ENCODE measurements around the gene ACSF3. TPM values are rescaled to one million over a fixed set of nuclear protein-coding genes. Genes with fewer than 3 reads are reported as not detected.
A peak's percentile ranks its signal among the peaks of the same experiment; 100 is the strongest.

ACSF3 gene
- 31.7 TPM for total RNA-seq
- long read RNA-seq, full-length matches to known transcripts: 40 of 57 reads
- long read RNA-seq, partial matches to known transcripts: 6 of 57 reads
- long read RNA-seq, other reads (novel, unspliced or antisense): 11 of 57 reads

DNA sequence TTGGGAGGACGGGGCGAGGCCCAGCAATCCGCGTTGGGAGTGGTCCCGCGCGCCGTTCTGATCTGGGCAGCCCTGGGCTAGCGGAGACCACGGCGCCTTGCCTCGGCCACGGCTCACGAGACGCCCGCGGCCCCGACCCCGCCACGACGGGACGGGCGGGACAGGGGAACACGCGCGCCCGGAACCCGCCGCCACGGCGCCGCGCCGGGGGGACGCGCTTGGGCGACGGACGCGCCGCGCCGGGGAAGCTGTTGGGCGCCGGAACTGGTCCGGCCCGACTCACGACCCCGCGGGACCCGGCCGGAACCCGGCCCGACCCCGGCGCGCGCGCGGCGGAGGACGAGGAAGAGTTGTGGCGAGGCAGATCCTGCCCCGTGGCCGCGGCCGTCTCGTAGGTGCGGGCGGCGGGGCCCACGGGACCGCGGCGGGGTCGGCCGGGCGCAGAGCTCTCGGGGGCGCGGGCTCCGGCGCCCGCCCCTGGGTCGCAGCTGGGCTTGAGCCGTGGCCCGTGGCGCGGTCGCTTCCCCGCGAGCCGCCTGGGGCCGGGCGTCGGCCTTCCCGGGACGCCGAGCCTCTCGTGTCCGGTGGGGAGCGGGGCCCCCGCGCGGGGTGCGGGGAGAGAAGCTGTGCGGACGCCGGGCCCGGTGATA, at the start of gene ACSF3:
TSS of gene ACSF3 (plus strand) at position 251 of the 650 bp plus-strand sequence. CDS start 6,830 bp downstream, outside the sequence.
- Histone ChIP-seq H3K36me3 (peaks cover under 1% of the 10 kb centered on the region), H3K4me1 (peaks cover 31% of the 10 kb centered on the region), H3K27ac (peak within 1 kb of the TSS; percentile 76), H3K4me3 (peak within 1 kb of the TSS; percentile 81), H3K27me3 (ENCODE audit: low read depth) (peaks cover 9% of the 10 kb centered on the region), H3K9me3 (no peaks in the 10 kb centered on the region)
- DNase-seq (peak; percentile 74), ATAC-seq (peak; percentile 90)
- TF ChIP-seq, protein P1, sequence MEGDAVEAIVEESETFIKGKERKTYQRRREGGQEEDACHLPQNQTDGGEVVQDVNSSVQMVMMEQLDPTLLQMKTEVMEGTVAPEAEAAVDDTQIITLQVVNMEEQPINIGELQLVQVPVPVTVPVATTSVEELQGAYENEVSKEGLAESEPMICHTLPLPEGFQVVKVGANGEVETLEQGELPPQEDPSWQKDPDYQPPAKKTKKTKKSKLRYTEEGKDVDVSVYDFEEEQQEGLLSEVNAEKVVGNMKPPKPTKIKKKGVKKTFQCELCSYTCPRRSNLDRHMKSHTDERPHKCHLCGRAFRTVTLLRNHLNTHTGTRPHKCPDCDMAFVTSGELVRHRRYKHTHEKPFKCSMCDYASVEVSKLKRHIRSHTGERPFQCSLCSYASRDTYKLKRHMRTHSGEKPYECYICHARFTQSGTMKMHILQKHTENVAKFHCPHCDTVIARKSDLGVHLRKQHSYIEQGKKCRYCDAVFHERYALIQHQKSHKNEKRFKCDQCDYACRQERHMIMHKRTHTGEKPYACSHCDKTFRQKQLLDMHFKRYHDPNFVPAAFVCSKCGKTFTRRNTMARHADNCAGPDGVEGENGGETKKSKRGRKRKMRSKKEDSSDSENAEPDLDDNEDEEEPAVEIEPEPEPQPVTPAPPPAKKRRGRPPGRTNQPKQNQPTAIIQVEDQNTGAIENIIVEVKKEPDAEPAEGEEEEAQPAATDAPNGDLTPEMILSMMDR (IDR thresholded peaks at IDR 0.05): no peak
- intact Hi-C loops (cut with DNase I): no loop called here

DNA sequence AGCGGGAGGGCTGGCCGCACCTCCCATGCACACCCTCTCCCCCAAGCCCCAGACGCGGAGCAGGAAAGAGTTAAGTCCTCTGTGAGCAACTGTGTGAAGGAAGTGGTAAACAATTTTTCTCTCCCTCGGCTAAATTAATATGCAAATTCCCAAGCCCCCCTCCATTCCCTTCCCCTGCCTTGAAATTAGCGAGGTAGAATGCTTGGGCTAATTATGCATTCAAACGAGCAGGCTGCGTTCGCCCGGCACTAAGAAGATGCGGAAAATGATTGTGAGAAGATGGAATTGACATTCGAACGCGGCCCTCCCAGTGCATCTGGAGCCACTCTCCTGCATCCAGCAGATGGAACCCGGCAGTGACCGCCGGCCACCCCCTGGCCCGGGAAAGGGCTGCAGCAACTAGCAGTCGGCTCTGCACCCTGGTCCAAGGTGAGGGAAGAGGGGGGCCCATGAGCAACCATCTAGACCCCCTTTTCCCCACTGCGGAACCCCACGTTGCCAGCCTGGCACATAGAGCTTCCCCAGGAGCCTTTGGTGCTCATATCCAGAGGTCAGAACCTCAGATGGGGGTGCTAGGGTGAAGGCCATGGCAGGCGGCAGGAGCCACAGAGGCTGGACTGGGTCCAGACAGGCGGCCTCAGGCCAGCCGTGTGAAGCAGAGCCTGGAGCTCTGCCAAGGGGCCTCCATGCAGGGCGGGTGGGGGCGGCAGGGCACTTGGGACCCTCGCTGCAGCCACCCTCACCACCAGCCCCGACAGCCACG, 49.1 kb upstream of the ACSF3 start:
- Histone ChIP-seq H3K27ac (no peak overlapping the region), H3K9me3 (no peaks in the 10 kb centered on the region), H3K27me3 (ENCODE audit: low read depth) (peaks cover 58% of the 10 kb centered on the region), H3K36me3 (no peaks in the 10 kb centered on the region), H3K4me3 (no peak overlapping the region), H3K4me1 (no peaks in the 10 kb centered on the region)
- DNase-seq (peak; percentile 20), ATAC-seq (no peak)
- TF ChIP-seq, protein P1 (IDR thresholded peaks at IDR 0.05): no peak
- intact Hi-C loops (cut with DNase I): no loop called here

DNA sequence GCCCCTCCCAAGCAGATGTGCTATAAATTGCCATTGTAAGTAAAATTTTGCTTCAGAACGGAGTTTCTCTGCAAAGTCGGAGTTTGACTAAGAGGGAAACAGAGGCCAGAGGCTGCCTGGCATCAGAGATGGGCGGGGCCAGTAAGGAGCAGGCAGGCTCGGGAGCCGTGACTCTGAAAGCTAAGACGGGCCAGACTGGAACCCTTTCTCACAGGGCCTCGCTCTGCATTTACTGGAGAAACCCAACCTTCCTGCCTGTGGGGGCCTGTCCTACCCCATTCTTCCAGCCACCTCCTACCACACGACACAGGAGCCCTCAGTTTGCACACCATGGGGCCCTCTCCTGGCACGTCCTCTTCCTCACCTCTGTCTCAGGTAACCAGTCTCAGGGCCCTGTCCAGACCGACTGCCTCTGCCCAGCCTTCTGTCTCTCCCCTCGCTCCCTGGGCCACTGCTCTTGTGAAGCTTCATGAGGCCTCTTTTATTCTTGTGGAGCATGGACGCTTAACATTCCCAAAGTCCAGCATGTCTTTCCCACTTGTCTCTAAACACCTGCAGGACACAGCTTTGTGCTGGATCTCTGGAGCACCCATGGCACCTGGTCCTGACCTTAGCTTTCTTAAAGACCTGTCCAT, 48.4 kb upstream of the ACSF3 start:
- intact Hi-C loops (cut with DNase I): no loop called here
- Histone ChIP-seq H3K36me3 (no peaks in the 10 kb centered on the region), H3K4me3 (no peak overlapping the region), H3K9me3 (no peaks in the 10 kb centered on the region), H3K4me1 (no peaks in the 10 kb centered on the region), H3K27me3 (ENCODE audit: low read depth) (peaks cover 58% of the 10 kb centered on the region), H3K27ac (no peak overlapping the region)
- DNase-seq (no peak), ATAC-seq (no peak)
- TF ChIP-seq, protein P1 (IDR thresholded peaks at IDR 0.05): no peak

DNA sequence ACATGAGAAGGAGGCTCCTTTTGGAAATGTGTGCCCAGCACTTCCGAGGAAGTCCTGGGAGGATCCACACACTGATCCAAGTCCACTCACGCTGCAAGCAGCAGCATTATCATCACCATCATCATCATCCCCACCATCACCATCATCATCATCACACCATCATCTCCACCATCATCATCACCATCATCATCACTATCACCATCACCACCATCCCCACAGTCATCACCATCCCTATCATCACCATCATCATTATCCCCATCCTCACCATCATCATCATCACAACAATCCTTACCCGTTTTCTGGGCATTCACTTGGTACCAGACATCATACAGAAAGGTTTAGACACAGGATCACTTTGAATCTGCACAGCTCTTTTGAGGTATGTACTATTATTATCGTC, 47.8 kb upstream of the ACSF3 start:
- Histone ChIP-seq H3K4me1 (no peaks in the 10 kb centered on the region), H3K27ac (no peak overlapping the region), H3K4me3 (no peak overlapping the region), H3K9me3 (no peaks in the 10 kb centered on the region), H3K27me3 (ENCODE audit: low read depth) (peaks cover 58% of the 10 kb centered on the region), H3K36me3 (no peaks in the 10 kb centered on the region)
- DNase-seq (no peak), ATAC-seq (no peak)
- intact Hi-C loops (cut with DNase I): no loop called here
- TF ChIP-seq, protein P1 (IDR thresholded peaks at IDR 0.05): no peak

DNA sequence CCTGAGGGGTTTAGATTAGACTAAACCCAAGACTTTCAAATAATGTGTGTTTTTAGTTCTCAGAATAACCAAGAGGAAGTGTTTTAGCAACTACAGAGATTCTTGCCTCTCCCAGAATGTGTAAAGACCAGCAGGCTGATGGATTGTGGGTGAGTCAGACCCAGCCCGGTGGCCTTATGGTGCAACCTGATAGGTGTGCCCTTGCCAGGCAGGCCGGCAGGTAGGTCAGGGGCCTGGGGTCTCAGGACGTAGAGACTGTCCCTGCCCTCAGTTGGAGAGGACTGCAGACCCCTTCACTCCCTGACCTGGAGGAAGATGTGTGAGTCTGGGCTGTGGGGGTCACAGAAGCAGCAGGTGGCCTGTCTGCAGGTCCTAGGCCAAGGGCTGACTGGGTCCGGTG, 47.2 kb upstream of the ACSF3 start:
- TF ChIP-seq, protein P1 (IDR thresholded peaks at IDR 0.05): no peak
- H3K27ac ChIP-seq: no peak overlapping the region
- H3K9me3 ChIP-seq: no peaks in the 10 kb centered on the region
- H3K4me3 ChIP-seq: no peak overlapping the region
- ATAC-seq (no peak), DNase-seq (peak; percentile 24)
- H3K36me3 ChIP-seq: no peaks in the 10 kb centered on the region
- H3K4me1 ChIP-seq: no peaks in the 10 kb centered on the region
- peaks cover 61% of the 10 kb centered on the region for H3K27me3 ChIP-seq (ENCODE audit: low read depth)
- intact Hi-C loops (cut with DNase I): no loop called here
